Mesothelial cell of epicardium (in vitro differentiated cells): ENCODE data around the gene FBRSL1. TPM values are rescaled to one million over a fixed set of nuclear protein-coding genes. Genes with fewer than 3 reads are reported as not detected.

Source experiments
- DNase-seq, 2 experiments: peaks; one replicate each; pipeline ENCODE4 v3.0.0; 2021; ENCODE audit warnings: low spot score in 2 of 2; ENCODE audit not compliant: unreplicated experiment in 2 of 2
- H3K27ac Mint-ChIP-seq: 2 replicates; pipeline ENCODE4 v1.8.0; 2021; ENCODE audit warnings: mixed read lengths
- H3K27me3 Mint-ChIP-seq: 2 replicates; pipeline ENCODE4 v1.8.0; 2021; ENCODE audit warnings: low read depth, mixed read lengths
- H3K36me3 Mint-ChIP-seq: 2 replicates; pipeline ENCODE4 v1.8.0; 2021; ENCODE audit warnings: mixed read lengths
- H3K4me1 Mint-ChIP-seq: 2 replicates; pipeline ENCODE4 v1.8.0; 2021; ENCODE audit warnings: mixed read lengths
- H3K4me3 Mint-ChIP-seq: 2 replicates; pipeline ENCODE4 v1.8.0; 2021; ENCODE audit warnings: mild to moderate bottlenecking, moderate library complexity, mixed read lengths
- H3K9me3 Mint-ChIP-seq: 2 replicates; pipeline ENCODE4 v1.8.0; 2021; ENCODE audit warnings: mixed read lengths
- total RNA-seq: library from RNA; stranded (reverse); gene quantifications from 3 replicates; pipeline ENCODE4 v1.2.1, GENCODE V29; 2021
- TF ChIP-seq, protein P1 (sequence below): fragments of 200-600 bp; sonication (generic); IDR thresholded peaks from one replicate; pipeline ENCODE4 v1.5.0; 2021; ENCODE audit warnings: antibody characterized with exemption; ENCODE audit not compliant: unreplicated experiment

FBRSL1 gene
- total RNA-seq, 1 donor from 2014 or later, result 115 TPM

DNA sequence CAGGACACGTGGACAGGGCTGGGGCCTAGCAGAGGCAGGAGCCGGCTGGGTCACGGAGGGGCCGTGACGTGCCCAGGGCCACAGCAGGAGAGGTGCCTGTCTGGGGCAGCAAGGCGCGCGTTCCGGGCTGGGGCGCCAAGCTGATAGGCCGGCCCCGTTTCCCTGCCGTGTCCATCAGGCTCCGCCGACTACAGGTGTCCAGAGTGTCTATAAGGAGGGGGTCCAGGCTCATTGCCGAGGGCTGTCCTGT lies 18.5 kb downstream of the FBRSL1 start:
- TF ChIP-seq, protein P1, sequence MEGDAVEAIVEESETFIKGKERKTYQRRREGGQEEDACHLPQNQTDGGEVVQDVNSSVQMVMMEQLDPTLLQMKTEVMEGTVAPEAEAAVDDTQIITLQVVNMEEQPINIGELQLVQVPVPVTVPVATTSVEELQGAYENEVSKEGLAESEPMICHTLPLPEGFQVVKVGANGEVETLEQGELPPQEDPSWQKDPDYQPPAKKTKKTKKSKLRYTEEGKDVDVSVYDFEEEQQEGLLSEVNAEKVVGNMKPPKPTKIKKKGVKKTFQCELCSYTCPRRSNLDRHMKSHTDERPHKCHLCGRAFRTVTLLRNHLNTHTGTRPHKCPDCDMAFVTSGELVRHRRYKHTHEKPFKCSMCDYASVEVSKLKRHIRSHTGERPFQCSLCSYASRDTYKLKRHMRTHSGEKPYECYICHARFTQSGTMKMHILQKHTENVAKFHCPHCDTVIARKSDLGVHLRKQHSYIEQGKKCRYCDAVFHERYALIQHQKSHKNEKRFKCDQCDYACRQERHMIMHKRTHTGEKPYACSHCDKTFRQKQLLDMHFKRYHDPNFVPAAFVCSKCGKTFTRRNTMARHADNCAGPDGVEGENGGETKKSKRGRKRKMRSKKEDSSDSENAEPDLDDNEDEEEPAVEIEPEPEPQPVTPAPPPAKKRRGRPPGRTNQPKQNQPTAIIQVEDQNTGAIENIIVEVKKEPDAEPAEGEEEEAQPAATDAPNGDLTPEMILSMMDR, result no peak
- DNase-seq, result no peak
- H3K9me3 Mint-ChIP-seq, result no peaks in the 10 kb centered on the region
- no peak overlapping the region for H3K27ac Mint-ChIP-seq
- no peaks in the 10 kb centered on the region for H3K27me3 Mint-ChIP-seq
- no peaks in the 10 kb centered on the region for H3K36me3 Mint-ChIP-seq
- H3K4me1 Mint-ChIP-seq, result peaks cover 28% of the 10 kb centered on the region
- no peak overlapping the region for H3K4me3 Mint-ChIP-seq

DNA sequence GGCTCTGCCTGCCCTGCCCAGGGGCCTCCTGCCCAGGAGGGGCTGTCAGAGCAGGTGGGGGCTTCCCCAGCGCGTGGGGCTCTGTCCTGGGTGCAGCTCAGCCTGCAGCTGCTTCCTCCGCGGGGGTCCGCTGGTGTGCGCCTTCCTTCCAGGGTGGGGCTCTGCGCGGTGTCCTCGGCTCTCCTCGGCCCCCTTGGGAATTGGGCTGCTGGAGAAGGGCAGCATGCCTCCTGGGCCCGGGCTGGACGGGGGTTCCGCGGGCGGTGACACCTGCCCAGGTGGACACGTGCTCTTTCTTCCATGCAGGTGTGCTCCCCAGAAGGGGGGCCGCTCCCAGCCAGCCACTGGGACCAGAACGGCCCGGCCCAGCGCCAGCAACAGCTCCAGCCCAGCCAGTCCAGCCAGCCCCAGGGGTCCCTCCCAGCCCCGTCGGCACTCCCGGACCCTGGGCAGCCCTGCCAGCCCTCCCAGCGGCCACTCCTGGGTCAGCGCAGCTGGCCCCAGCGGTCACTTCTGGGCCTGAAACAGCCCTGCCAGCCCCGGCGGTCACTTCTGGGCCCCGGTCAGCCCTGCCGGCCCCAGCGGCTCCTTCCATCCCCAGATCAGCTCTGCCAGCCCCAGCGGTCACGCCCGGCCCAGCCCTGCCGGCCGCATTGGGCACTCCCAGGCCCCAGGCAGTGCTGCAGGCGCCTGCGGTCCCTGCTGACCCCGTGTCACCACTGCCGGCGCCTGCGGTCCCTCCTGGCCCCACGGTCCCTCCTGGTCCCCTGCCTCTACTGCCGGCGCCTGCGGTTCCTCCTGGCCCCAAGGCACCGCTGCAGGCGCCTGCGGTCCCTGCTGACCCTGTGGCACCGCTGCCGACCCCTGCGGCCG lies 19.1 kb downstream of the FBRSL1 start:
- H3K27me3 Mint-ChIP-seq, result no peaks in the 10 kb centered on the region
- no peak overlapping the region for H3K27ac Mint-ChIP-seq

DNA sequence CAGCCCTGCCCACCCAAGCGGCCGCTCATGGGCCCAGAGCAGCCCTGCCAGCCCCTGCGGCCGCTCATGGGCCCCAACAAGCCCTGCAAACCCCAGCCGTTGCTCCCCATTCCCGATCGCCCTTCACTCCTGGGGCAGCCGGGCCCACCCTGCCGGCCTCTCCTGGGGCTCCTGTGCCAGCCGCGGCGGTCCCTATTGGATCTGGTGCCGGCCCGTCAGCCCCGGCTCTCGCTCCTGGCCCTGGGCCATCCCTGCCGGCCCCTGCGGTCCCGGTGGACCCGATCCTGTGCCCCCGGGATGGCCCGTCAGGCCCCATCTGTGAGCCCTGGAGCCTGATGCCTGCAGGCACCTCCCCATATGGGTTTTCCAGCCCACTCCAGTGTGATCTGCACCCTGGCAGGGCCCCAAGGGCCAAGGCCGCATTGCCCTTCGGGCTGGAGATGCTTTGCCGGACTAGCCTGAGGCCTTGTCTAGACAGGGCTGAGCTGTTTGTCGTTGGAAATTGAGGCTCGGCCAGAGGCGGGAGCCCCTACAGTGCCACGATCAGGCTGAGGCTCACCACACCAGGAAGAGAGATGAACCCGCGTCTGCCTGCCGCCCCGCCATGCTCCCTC lies 20.3 kb downstream of the FBRSL1 start:
- DNase-seq, result no peak
- Mint-ChIP-seq H3K4me1 (peaks cover 26% of the 10 kb centered on the region), H3K27ac (no peak overlapping the region), H3K9me3 (no peaks in the 10 kb centered on the region), H3K4me3 (no peak overlapping the region), H3K27me3 (no peaks in the 10 kb centered on the region), H3K36me3 (peaks cover under 1% of the 10 kb centered on the region)
- TF ChIP-seq, protein P1, result no peak

More for the DNA sequence above, 19.1 kb downstream of the FBRSL1 start:
- TF ChIP-seq, protein P1, result no peak
- Mint-ChIP-seq H3K9me3 (no peaks in the 10 kb centered on the region), H3K36me3 (no peaks in the 10 kb centered on the region), H3K4me1 (peaks cover 26% of the 10 kb centered on the region), H3K4me3 (no peak overlapping the region)
- DNase-seq, result no peak

DNA sequence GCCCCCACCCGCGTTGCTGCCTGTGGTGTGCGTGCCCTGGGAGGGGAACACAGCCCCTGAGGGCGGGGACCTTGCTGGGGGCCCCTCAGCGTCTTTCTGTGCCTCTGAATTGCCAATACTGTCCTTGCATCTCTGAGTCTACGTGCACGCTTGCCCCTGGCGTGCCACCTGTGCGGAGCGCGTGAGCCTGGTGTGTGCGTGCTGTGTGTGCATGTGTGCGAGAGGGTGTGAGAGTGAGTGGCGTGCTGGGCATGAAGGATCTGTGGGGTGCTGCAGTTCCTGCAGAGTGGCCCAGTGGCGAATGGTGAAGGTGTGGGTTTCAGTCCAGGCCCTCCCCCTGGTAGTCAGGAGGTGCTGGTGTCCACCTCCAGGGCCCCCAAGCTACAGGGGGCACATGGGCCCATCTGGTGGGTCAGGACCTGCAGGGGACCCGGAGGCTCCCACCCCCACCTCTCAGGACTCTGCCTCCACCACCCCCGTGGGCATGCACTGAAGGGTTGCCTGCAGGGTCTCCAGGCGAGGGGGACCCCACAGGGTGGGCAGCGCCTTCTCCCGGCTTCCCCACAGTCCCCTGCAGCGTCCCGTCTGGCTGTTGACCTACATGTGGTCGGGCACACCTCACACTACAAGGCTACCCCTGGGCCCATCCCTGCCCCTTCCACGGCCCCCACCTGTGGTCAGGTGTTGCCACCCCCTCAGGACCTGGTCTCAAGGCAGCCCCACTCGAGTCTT lies 21.0 kb downstream of the FBRSL1 start:
- TF ChIP-seq, protein P1, result no peak
- Mint-ChIP-seq H3K4me1 (peaks cover 19% of the 10 kb centered on the region), H3K27me3 (no peaks in the 10 kb centered on the region), H3K36me3 (peaks cover 5% of the 10 kb centered on the region), H3K4me3 (no peak overlapping the region), H3K27ac (no peak overlapping the region), H3K9me3 (no peaks in the 10 kb centered on the region)
- no peak for DNase-seq

DNA sequence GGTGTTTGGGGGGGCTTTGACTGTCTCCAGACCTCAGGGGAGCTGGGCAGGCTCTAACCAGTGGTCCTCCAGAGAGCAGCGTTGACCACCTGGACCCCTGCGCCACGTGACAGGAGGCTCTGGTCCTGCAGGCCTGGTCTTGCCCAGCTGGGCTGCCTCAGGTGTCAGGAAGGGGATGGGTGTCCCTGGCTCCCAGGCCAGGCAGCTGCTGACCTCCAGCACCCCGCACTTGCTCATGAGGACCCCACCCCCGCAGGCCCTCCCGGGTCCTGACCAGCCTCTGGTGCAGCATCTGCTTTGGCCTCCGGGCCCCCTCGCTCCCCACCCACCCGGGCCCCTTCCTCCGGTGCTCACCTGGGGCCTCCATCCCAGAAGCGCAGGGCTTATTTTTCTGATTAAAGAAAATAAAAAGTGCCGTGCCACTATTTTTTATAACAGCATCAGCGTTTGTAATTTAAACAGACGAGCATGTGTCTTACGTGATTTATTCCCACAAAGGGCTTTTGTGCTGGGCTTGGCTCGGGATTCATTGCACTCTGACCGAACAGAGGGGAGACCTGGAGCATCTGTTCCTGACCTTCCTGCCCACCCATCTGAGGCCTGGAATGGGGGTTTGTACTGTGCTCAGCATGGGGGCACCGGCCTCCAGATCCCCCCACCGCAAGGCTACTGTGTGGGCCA lies 21.7 kb downstream of the FBRSL1 start:
- H3K4me3 Mint-ChIP-seq, result no peak overlapping the region
- H3K4me1 Mint-ChIP-seq, result peaks cover 11% of the 10 kb centered on the region

More for the DNA sequence above, 21.7 kb downstream of the FBRSL1 start:
- Mint-ChIP-seq H3K27ac (no peak overlapping the region), H3K9me3 (no peaks in the 10 kb centered on the region), H3K27me3 (no peaks in the 10 kb centered on the region), H3K36me3 (peaks cover 6% of the 10 kb centered on the region)
- no peak for DNase-seq
- TF ChIP-seq, protein P1, result no peak
